PC-3 (cell line): ENCODE data around the gene SCAPER. TPM values are rescaled to one million over a fixed set of nuclear protein-coding genes. Genes with fewer than 3 reads are reported as not detected.

Experiments
- ATAC-seq: fragments of 200-7000 bp; cut with Tn5 transposase; 2 replicates; pipeline ENCODE4 v1.9.1; 2020; ENCODE audit warnings: mild to moderate bottlenecking, moderate library complexity
- BruUV-seq: library from RNA; stranded (reverse); fragments of 400-500 nt; replicated peaks from 2 replicates; lab custom pipeline; 2021; lab: Mats Ljungman, UMichigan
- CTCF ChIA-PET: fragments of 300-600 bp; sonication (Branson Sonifier 250); formaldehyde crosslinking; loops from one replicate; lab custom pipeline; 2022; ENCODE audit warnings: antibody characterized with exemption; lab: Charles Lee
- POLR2A ChIA-PET: fragments of 300-600 bp; sonication (Branson Sonifier 250); formaldehyde crosslinking; loops from one replicate; lab custom pipeline; 2022; ENCODE audit warnings: antibody characterized with exemption; ENCODE audit not compliant: unreplicated experiment; lab: Charles Lee
- DNase-seq: peaks from one replicate; pipeline ENCODE4 v3.0.0-alpha.2; 2015
- H2AFZ ChIP-seq: fragments of 300-600 bp; sonication (generic); 2 replicates; pipeline ENCODE4 v1.6.0; 2016; ENCODE audit warnings: antibody characterized with exemption, low read length
- H3F3A ChIP-seq: fragments of 300-600 bp; sonication (generic); one replicate; pipeline ENCODE4 v1.6.0; 2017; ENCODE audit warnings: antibody characterized with exemption, low read length, control low read depth, mild to moderate bottlenecking; ENCODE audit not compliant: unreplicated experiment
- H3K27ac ChIP-seq: fragments of 300-600 bp; sonication (generic); 2 replicates; pipeline ENCODE4 v1.5.1; 2016; ENCODE audit warnings: mild to moderate bottlenecking, low read length
- H3K27me3 ChIP-seq: fragments of 300-600 bp; sonication (generic); 2 replicates; pipeline ENCODE4 v1.6.1; 2016; ENCODE audit warnings: low read length, mixed read lengths
- H3K36me3 ChIP-seq: fragments of 300-600 bp; sonication (generic); 2 replicates; pipeline ENCODE4 v1.6.1; 2016; ENCODE audit warnings: low read depth, mixed run types, low read length, mixed read lengths
- H3K4me1 ChIP-seq: fragments of 300-600 bp; sonication (generic); 2 replicates; pipeline ENCODE4 v1.5.1; 2016; ENCODE audit warnings: low read length; ENCODE audit not compliant: insufficient read depth
- H3K4me2 ChIP-seq: fragments of 300-600 bp; sonication (generic); 2 replicates; pipeline ENCODE4 v1.6.0; 2016; ENCODE audit warnings: low read length
- H3K4me3 ChIP-seq: fragments of 300-600 bp; sonication (generic); 2 replicates; pipeline ENCODE4 v1.5.1; 2016; ENCODE audit warnings: mild to moderate bottlenecking, low read length, mixed read lengths
- H3K79me2 ChIP-seq: fragments of 300-600 bp; sonication (generic); 2 replicates; pipeline ENCODE4 v1.6.1; 2017; ENCODE audit warnings: low read length, mixed read lengths
- H3K9ac ChIP-seq: fragments of 300-600 bp; sonication (generic); 2 replicates; pipeline ENCODE4 v1.6.0; 2016; ENCODE audit warnings: mild to moderate bottlenecking, low read length
- H3K9me2 ChIP-seq: fragments of 300-600 bp; sonication (generic); replicated peaks from 2 replicates; pipeline ENCODE4 v1.6.1; 2016; ENCODE audit warnings: mixed run types, low read length, mixed read lengths
- H3K9me3 ChIP-seq: fragments of 300-600 bp; sonication (generic); 2 replicates; pipeline ENCODE4 v1.6.1; 2016; ENCODE audit warnings: low read length, mixed read lengths
- H4K20me1 ChIP-seq: fragments of 300-600 bp; sonication (generic); 2 replicates; pipeline ENCODE4 v1.6.1; 2016; ENCODE audit warnings: low read length, mixed read lengths
- EZH2 ChIP-seq: fragments of 300-600 bp; sonication (generic); IDR thresholded peaks from one replicate; pipeline ENCODE4 v1.6.1; 2017; ENCODE audit warnings: antibody characterized with exemption, mild to moderate bottlenecking, low read length; ENCODE audit not compliant: unreplicated experiment
- EZH2phosphoT487 ChIP-seq: fragments of 300-600 bp; sonication (generic); IDR thresholded peaks from 2 replicates; pipeline ENCODE4 v1.6.1; 2018; ENCODE audit warnings: mild to moderate bottlenecking, antibody characterized with exemption, low read length, borderline replicate concordance
- intact Hi-C: fragments of 100-400 bp; cut with micrococcal nuclease; formaldehyde crosslinking; loops from 2 replicates; pipeline ENCODE4 v1.9.0; 2023
- total RNA-seq: library from RNA; depleted of rRNA; stranded (reverse); fragments of >200 nt; gene quantifications from 2 replicates; pipeline ENCODE4 v1.2.3, GENCODE V29; 2014
- TF ChIP-seq, protein P1 (sequence below): fragments of 300-600 bp; sonication (generic); conservative IDR thresholded peaks from 2 replicates; pipeline ENCODE4 v1.5.1; 2017; ENCODE audit warnings: antibody characterized with exemption, low read depth, mild to moderate bottlenecking, low read length

SCAPER gene
- total RNA-seq, 1 experiment from 2014 or later: 6.0 TPM

- Histone ChIP-seq H3F3A (no peaks in the 10 kb centered on the region), H3K9me3 (no peaks in the 10 kb centered on the region), H3K9ac (no peak overlapping the region), H3K4me2 (no peak overlapping the region), H2AFZ (no peak overlapping the region), H3K79me2 (no peaks in the 10 kb centered on the region), H3K9me2 (no peaks in the 10 kb centered on the region), H3K4me3 (no peak overlapping the region), H4K20me1 (no peaks in the 10 kb centered on the region), H3K4me1 (no peaks in the 10 kb centered on the region), H3K27ac (no peak overlapping the region), H3K27me3 (no peaks in the 10 kb centered on the region), H3K36me3 (no peaks in the 10 kb centered on the region)
- DNase-seq: peak; percentile 36
- no TSS peak for BruUV-seq
- TF ChIP-seq, protein P1, sequence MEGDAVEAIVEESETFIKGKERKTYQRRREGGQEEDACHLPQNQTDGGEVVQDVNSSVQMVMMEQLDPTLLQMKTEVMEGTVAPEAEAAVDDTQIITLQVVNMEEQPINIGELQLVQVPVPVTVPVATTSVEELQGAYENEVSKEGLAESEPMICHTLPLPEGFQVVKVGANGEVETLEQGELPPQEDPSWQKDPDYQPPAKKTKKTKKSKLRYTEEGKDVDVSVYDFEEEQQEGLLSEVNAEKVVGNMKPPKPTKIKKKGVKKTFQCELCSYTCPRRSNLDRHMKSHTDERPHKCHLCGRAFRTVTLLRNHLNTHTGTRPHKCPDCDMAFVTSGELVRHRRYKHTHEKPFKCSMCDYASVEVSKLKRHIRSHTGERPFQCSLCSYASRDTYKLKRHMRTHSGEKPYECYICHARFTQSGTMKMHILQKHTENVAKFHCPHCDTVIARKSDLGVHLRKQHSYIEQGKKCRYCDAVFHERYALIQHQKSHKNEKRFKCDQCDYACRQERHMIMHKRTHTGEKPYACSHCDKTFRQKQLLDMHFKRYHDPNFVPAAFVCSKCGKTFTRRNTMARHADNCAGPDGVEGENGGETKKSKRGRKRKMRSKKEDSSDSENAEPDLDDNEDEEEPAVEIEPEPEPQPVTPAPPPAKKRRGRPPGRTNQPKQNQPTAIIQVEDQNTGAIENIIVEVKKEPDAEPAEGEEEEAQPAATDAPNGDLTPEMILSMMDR: no peak
- no peak for TF ChIP-seq EZH2
- TF ChIP-seq EZH2phosphoT487: no peak
- ATAC-seq: no peak
- intact Hi-C loops: no loop called here
- ChIA-PET POLR2A (no interaction called here), CTCF (no interaction called here)
These were observed 230.3 kb downstream of the SCAPER start for GRCh38 chr15:76674883-76675282.

GRCh38 chr15:76669521-76670207 lies 235.5 kb downstream of the SCAPER start:
- ATAC-seq (no peak), DNase-seq (no peak)
- no peaks in the 10 kb centered on the region for H3K79me2 ChIP-seq
- no peaks in the 10 kb centered on the region for H3F3A ChIP-seq
- no peaks in the 10 kb centered on the region for H3K36me3 ChIP-seq
- CTCF ChIA-PET: no interaction called here
- H3K4me1 ChIP-seq: no peaks in the 10 kb centered on the region
- POLR2A ChIA-PET: no interaction called here
- no peak overlapping the region for H3K9ac ChIP-seq
- H3K4me3 ChIP-seq: no peak overlapping the region
- H2AFZ ChIP-seq: no peak overlapping the region
- no peaks in the 10 kb centered on the region for H3K9me3 ChIP-seq
- no peak overlapping the region for H3K4me2 ChIP-seq
- no peaks in the 10 kb centered on the region for H4K20me1 ChIP-seq
- no peaks in the 10 kb centered on the region for H3K9me2 ChIP-seq
- no peak overlapping the region for H3K27ac ChIP-seq
- intact Hi-C loops: no loop called here
- no peaks in the 10 kb centered on the region for H3K27me3 ChIP-seq
- BruUV-seq: no TSS peak
- TF ChIP-seq, protein P1: no peak
- TF ChIP-seq EZH2phosphoT487 (no peak), EZH2 (no peak)

DNA sequence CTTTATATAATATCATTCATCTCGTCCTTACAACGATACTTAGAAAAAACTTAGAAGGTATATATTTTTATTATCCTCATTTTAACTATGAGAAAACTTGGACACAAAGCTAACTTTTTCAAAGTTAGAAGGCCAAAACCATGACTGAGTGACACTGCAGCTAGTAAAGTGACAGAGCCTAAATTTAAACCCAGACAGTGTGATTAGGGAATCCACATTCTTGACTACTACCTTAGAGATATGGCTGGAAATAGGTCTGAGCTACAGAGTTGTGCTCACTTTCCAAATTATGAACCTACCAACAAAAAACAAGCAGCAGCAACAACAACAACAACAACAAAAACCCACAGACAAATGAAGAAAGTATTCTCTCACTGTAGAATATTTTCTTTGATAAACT lies 236.2 kb downstream of the SCAPER start:
- Histone ChIP-seq H3K79me2 (no peaks in the 10 kb centered on the region), H3K4me2 (no peak overlapping the region), H2AFZ (no peak overlapping the region), H3K9ac (no peak overlapping the region), H3K27me3 (no peaks in the 10 kb centered on the region), H3K9me3 (no peaks in the 10 kb centered on the region), H3K27ac (no peak overlapping the region), H3F3A (no peaks in the 10 kb centered on the region), H3K36me3 (no peaks in the 10 kb centered on the region), H3K4me1 (no peaks in the 10 kb centered on the region), H3K4me3 (no peak overlapping the region), H4K20me1 (no peaks in the 10 kb centered on the region), H3K9me2 (no peaks in the 10 kb centered on the region)
- no peak for TF ChIP-seq EZH2
- TF ChIP-seq EZH2phosphoT487: no peak
- TF ChIP-seq, protein P1: no peak
- POLR2A ChIA-PET: no interaction called here
- no peak for DNase-seq
- intact Hi-C loops: no loop called here
- CTCF ChIA-PET: no interaction called here
- ATAC-seq: no peak
- no TSS peak for BruUV-seq
